GM19328 (cell line): ENCODE data around the gene TAF5L.
"Not testable (repeated sequence)": the region's sequence is repeated elsewhere in the genome, so short reads cannot be mapped to it uniquely, and the experiment has no call there.

Source experiments
- ATAC-seq: cut with Tn5 transposase; IDR thresholded peaks from one replicate; pipeline ENCODE4 v1.9.1; 2021; ENCODE audit warnings: mild to moderate bottlenecking, moderate library complexity; ENCODE audit not compliant: unreplicated experiment

The TAF5L gene

DNA sequence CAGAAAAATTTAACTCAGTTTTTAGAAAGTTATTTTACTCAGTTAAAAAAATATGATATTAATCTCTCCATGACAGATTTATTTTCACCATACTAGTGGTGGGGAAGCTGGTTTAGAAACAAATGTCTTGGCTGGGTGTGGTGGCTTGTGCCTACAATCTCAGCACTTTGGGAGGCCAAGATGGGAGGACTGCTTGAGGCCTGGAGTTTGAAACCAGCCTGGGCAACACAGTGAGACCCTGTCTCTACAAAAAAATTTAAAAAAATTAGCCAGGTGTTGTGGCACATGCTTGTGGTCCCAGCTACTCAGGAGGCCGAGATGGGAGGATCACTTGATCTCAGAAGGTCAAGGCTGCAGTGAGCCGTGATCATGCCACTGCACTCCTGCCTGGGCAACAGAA lies 17.3 kb downstream of the TAF5L start:
- ATAC-seq, result no peak

DNA sequence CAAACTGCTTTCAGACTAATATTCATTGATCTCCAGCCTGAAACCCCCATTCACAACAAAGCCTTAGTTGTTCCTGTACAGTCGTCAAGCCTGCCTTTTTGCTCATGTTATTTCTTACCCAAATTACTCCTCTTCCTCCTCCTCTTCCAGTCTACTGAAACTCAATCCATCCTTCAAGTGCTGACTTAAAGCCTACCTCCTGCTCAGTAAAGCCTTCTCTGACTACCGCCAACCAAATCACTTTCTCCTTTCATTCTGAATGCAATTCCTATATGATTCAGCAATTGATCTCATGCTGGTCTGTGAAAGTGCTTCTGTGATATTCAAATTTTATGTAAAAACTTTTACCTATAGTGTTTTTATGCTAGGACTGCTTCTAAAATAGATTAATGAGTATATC lies 18.6 kb downstream of the TAF5L start:
- ATAC-seq, result no peak

DNA sequence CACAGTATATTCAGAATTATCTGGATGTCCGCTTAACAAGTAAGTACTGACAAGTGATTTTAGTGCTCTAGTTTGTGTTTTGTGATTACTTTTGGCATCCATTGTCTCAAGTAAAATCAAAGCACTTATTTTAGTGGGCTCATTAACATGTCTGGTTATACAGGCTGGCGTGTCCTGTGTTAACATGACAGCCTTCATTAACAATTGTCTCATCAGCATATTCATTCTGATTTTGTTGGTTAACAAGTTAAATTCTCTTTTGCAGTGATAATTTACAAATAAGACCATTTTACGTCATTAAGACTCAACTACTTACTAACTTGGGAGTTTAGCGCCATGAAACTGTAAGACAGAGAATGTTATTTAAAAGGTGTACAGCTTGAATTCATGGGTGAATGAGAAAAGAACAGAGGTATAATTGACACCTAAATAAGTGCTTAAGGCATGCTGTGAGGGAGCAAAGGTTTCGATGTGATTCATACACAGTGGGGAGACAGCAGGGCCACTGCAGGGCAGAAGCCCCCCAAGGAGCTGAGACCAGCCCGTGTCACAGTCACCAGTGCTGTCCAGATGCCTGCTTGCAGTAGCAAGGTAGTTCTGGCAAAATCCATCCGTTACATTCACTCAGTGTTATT lies 22.4 kb downstream of the TAF5L start:
- no peak for ATAC-seq

DNA sequence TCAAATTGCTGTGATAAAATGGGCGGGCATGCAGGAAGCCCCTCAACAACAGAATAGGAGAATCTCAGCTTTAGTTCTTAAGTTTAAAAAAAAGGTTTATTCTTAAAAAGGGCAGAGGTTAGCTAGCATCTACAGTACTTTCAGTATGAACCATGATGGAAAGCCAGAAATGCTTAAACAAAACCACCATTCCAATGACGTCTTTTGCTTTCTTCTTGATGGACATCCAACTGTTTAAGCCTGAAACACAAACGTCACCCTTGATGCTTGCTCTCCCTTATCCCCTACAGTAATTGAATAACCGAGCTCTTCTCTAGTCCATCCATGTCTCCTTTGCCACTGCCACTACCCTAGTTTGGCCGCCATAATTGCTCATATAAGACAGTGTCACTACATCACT lies 25.7 kb downstream of the TAF5L start:
- no peak for ATAC-seq

DNA sequence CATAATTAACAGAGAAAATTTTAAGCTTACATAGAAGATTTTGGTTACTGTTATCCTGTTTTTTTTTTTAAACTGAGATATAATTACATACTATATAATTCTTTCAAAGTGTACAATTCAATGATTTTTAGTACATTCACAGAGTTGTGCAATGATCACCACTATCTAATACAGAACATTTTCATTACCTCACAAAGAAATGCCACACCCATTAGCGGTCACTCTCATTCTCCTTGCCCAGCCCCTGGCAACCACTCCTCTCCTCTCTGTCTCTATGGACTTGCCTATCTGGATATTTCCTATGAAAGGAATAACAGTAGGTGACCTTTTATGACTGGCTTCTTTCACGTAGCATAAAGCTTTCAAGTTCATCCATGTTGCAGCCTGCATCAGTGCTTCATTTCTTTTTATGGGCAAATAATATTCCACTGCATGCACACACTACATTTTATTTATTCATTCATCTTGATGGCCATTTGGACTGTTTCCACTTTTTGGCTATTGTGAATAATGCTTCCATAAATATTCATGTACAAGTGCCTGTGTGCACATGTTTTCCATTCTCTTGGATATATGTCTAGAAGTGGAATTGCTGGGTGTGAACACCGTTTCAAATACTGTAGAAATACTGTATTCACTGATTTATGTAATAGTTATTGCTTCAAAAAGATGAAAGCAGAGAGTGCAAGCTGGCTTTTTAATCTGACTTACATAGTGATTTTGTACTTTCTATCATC lies 26.5 kb downstream of the TAF5L start:
- ATAC-seq, result no peak

DNA sequence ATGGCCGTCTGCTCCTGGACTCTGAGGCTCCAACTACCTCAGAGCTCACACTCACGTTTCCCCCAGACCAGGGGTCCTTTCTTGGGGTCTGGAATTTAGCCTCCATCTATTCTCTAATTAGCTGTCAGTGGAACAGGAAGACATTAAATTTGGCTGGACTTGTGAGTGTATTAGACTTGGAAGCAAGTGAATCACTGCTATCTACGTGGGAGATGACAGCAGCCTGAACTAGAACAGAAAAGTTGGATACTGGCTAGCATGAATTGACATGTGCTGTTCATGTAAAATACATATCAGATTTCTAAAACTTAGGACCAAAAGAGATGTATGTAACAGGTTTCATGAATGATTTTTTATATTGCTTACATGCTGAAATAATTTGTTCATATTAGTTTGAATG lies 28.0 kb downstream of the TAF5L start:
- no peak for ATAC-seq

DNA sequence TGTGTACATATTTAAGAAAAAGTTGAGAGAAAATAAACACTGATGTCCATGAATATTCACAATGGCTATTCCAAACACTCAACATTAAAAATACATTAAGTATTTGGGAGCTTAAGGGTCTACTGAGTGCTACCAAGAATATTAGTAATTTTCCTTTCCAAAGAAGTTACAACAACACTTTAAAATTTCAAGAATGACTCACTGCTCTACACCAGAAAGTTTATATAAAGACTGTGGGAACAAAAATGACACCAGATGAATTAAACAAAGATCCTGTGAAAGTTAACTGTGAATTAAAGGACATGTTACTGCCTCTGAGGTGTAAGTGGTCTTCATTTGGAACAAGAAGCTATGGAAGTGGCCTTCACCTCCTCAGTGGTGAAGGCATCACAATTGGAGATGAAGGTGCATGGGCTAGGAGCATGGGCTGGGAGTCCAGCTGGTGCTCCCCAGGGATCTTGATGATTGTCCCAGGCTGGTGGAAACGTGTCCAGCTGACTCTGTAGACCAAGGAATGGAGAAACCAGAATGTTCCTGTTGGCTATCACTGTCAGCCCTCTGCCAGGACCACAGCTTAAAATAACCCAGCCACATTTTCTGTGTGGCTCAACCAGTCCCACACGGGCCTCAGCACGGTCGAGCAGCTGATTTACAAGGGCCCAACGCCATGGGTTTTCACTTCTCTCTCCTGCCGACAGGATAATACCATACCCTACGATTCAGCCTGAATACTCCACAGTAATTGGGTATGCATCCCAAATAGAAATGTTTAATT lies 28.8 kb downstream of the TAF5L start:
- no peak for ATAC-seq

DNA sequence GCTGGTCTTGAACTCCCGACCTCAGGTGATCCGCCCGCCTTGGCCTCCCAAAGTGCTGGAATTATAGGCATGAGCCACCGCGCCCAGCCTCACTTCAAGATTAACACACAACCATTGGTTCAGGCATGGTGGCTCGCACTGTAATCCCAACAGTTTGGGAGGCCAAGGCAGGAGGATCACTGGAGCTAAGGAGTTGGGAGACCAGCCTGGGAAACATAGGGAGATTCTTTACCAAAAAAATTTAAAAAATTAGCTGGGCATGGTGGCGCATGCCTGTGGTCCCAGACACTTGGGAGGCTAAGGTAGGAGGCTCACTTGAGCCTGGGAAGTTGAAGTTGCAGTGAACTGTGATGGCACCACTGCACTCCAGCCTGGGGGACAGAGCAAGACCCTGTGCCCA lies 30.0 kb downstream of the TAF5L start:
- not testable (repeated sequence) for ATAC-seq

DNA sequence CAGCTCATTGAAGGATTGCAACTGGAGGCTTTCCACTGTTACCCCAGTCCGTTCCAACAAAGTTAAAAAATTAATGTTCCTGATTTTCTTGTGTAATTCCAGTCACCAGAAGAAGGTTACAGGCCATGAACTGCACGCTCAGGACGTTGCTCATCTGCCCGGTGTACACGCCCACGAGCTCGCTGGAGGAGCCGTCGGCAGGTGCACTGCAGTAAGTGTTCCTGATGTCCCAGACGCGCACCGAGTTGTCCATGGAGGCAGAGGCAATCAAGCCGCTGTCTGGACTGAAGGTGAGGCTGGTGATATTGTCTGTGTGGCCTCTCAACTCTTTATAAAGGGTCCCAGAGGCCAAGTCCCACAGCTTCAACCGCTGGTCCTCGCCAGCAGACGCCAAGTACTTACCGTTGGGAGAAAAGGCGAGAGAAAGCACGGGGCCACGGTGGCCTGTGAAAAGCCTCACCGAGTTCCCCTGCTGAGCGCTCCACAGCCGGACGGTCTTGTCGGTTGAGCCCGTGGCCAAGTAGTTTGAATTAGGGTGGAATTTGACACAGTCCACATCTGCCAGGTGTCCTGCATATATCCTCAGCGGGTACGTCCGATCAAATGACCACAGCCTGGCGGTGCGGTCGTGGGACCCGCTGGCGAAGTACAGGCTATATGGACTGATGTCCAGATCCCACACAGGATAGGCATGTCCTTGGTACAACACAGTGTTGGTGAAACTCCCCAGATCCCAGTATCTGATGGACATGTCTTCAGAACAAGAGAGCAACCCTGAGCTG lies 31.5 kb downstream of the TAF5L start:
- no peak for ATAC-seq

DNA sequence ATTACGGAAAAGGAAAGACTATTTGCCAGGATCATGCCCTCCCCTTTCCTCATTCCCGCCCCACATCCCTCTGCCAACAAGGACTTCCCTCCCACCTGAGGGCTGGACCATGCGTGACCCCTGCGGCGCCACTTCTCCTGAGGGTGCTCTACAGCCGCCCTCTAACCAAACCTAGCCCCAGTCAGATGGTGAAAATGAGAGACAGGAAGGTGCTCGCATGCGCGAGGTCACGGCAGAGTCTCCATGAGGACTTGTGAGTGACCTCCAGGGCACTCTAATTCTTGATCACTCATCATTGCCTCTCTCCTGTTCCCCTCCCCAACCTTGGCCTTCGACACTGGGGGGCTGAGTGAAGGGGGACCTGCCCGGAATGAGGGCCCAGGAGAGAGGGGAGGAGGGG lies 32.1 kb downstream of the TAF5L start:
- no peak for ATAC-seq

DNA sequence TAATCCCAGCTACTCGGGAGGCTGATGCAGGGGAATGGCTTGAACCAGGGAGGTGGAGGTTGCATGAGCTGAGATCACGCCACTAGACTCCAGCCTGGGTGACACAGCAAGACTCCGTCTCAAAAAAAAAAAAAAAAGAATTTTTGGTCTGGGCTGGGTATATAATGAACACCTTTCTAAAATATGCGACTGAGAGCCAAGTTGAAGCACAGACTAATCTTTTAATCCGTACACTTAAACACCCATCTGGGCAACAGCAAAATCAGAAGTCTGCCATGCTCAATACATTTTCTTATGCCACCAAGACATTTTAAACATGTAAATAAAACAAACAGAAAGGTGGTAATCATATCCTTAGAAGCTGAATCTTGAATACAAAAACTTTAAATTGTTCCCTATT lies 35.8 kb downstream of the TAF5L start:
- ATAC-seq, result no peak

DNA sequence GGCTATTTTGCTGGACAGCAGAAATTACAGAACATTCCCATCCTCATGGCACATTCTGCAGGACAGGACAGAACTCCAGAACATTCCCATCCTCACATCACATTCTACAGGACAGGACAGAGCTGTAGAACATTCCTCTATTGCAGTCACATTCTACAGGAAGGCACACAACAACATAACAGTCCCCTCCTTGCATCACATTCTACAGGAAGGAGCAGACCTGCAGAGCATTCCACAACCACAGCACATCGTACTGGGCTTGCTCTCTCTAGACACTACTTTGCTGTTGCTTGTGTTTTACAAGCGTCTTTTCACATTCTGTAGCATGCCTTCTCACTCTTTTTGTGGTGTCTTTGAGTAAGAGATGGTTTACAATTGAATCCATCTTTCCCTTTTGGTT lies 40.6 kb downstream of the TAF5L start:
- no peak for ATAC-seq

DNA sequence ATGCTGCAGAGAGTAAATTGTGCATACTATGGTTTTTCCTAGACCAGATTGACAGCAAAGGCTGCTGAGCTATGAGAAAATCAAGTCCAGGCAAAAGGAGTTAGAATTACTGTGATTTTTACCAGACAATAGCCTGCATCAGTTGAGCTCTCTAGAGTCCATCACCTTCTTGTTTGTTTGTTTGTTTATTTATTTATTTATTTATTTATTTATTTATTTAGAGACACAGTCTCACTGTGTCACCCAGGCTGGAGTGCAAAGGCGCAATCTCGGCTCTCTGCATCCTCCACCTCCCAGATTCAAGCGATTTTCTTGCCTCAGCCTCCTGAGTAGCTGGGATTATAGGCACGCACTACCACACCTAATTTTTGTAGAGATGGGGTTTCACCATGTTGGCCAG lies 43.2 kb downstream of the TAF5L start:
- ATAC-seq, result no peak

DNA sequence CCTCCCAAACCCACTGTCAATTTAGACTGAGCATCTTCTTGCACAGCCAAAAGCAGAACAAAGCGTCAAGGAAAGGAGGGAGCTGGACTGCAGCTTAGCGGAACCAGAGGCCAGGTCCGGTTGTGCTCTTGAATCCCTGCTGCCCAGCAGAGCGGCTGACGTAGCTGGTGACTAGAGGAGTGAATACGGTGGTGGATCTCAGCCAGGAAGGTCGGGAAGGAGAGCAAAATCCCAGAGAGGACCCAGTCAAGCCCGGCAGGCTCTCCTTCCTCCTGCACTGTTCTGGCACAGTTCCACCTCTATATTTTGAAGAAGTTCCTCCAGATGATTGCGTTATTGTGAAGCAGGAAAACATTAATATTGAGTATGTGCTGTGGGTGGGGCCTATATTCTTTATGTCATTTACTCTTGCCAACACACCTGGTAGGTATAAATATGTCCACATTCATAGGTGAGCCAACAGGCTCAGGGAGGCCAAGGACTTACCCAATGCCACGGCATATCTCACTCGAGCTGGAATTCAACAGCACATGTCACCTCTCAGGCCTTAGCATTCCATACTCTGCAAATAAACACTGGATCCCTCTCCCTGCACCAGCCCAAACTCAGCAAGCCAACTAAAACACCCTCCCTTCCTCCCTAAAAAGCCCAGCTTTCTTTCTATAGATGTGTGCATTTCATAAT lies 43.8 kb downstream of the TAF5L start:
- no peak for ATAC-seq

DNA sequence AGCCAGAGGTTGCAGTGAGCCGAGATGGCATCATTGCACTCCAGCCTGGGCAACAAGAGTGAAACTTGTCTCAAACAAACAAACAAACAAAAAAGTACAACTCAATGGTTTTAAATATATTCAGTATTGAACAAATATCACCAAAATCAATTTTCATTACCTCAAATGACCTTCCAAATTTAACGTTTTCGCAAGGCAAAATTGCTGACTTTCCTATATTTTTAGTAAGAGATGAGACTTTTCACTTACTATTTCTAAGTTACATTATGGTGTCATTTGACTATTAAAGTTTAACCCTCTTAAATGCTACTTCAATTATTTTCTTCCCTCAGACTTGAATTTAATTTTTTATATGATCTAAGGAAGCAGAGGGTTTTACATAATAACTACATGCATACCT lies 44.4 kb downstream of the TAF5L start:
- no peak for ATAC-seq

DNA sequence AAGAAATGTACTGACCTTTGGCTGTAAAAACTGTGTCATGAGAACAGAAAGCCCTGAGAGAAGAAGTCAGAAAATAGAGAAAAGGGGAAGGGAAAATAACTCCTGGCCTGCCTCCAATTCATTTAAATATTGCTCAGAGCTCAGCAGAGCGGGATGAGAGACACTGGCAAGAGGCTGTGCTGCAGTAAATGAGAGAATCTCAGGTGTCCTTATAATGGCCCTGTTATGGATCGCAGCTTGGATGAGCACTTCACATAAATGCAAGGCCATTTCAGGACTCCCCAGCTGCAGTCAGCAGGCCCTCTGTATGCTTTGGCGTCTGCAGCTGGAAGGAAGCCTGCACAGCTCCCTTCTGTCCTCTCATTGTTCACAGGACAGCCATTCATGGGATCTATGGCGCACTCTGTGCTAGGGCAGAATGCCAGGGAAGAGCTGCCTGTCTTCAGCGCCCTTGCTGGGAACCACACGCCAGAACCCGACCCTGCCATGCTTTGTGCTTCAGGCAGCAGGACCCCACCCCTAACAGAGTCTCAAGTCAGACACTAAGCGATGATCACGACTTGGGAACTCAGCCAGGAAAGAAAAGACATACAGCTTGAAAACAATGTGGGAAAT lies 46.8 kb downstream of the TAF5L start:
- ATAC-seq, result no peak

DNA sequence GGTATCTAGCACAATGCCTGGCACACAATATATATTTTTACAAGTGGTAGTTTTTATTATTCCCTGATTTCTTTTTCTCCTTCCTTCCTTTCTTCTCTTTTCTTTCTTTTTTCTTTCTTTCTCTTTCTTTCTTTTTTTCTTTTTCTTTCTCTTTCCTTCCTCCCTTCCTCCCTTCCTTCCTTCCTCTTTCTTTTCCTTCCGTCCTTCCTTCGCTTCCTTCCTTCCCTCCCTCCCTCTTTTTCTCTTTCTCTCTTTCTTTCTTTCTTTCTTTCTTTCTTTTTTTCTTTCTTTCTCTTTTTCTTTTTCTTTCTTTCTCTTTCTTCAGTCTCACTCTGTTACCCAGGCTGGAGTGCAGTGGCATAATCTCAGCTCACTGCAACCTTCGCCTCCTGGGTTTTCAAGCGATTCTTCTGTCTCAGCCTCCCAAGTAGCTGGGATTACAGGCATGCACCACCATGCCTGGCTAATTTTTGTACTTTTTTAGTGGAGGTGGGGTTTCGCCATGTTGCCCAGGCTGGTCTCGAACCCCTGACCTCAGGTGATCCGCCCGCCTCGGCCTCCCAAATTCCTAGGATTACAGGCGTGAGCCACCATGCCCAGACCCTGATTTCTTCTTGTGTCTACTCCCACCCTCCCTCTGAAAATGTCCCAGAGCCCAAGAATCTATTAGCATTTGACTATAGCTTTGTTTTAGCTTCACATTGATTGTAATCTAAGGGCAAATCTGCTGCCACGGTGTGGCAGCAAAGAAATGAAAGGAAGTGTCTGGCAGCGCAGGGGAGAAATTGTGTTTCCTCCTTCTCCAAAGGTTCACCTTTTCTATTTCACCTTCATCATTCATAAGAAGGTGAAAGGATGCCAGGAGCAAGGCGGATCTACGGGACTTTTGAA lies 47.5 kb downstream of the TAF5L start:
- no peak for ATAC-seq

DNA sequence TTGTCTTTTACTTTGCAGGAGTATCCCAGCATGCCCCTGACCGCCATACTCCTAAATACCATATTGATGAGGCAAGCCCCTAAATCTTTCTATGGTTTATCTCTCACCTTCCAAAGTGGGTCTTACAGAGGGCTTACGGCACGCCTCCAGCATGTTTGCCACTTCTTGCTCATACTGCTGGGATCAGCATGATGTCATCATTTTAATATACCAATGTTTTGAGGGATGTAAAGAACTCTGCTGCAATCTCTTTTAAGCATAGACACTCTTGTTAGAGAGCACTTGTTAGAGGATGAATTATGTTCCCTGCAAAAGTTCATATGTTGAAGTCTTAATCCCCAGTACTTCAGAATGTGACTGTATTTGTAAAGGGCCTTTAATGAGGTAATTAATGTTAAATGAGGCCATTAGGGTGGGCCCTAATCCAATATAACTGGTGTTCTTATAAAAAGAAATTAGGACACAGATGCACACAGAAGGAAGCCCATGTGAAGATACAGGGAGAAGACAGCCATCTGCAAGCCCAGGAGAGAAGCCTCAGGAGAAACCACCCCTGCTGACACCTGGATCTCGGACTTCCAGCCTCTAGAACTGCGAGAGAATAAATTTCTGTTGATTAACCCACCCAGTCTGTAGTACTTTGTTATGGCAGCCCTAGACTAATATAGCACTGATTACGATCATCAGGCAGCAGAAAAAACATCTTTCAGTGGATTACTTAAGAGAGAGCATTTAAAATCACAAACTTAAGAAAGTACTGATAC lies 51.1 kb downstream of the TAF5L start:
- ATAC-seq, result no peak

DNA sequence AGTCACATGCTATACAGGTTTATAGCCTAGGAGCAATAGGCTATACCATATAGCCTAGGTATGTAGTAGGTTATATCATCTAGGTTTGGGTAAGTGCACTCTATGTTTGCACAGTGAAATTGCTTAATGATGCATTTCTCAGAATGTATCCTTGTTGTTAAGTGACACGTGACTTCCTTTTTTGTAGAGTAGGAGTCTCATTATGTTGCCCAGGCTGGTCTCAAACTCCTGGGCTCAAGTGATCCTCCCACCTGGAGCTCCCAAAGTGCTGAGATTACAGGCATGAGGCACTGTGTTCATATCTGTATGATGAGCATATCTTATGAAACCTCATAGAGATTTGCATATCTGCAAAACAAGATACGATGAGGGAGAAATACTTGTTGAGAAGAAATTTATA lies 53.6 kb downstream of the TAF5L start:
- no peak for ATAC-seq
